HG02610 (cell line): Measurements from ENCODE around the gene AIG1.
A peak's percentile ranks its signal among the peaks of the same experiment; 100 is the strongest.
"Not testable (repeated sequence)": the region's sequence is repeated elsewhere in the genome, so short reads cannot be mapped to it uniquely, and the experiment has no call there.

ENCODE experiments used
- ATAC-seq: cut with Tn5 transposase; IDR thresholded peaks from one replicate; pipeline ENCODE4 v1.9.1; 2021; ENCODE audit warnings: mild to moderate bottlenecking, moderate library complexity; ENCODE audit not compliant: unreplicated experiment

AIG1 gene

DNA sequence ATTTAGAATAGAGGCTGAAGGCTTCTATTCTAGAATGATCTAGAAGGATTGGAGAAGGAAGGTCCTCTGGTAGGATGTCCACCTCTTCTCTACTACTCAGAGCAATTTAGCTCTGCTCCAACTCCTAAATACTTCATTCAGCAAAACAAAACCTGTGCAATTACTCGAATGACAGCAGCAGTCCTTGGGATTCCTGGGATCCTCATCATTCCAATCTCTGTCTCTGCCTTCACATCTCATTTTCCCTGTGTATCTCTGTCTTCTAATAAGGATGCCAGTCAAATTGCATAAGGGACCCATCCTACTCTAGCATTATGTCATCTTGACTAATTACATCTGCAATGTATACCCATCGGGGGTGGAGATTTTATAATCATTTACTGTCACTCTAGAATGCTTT, 5.5 kb upstream of the AIG1 start:
- no peak for ATAC-seq

DNA sequence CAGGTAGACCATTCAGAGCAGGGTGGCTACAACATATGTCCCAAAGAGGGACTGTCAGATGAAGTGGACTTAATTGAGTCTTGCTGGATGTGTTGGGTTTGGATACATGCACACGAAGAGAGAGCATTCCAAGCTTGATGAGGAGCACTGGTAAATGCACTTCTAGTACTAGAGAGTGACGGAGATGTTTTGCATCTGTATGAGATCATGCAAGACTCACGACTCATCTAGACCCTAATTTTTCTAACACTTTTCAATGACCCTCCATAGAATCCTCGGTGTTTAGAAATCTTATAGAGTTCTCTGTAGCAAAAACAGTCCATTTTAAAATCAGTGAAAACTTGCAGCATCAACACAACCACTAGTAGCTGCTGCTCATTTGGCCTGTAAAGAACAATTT, 4.8 kb upstream of the AIG1 start:
- ATAC-seq: no peak

DNA sequence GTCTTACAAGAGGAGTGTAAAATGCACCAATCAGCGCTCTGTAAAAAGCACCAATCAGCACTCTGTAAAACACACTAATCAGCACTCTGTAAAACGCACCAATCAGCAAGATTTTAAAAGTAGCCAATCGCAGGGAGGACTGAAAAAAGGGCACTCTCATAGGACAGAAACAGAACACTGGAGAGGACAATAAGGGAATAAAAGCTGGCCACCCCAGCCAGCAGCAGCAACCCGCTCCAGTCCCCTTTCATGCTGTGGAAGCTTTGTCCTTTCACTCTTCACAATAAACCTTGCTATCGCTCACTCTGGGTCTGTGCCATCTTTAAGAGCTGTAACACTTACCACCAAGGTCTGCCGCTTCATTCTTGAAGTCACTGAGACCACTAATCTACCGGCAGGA, 1.7 kb upstream of the AIG1 start:
- no peak for ATAC-seq

GRCh38 chr6:143059663-143060353, 881 bp upstream of the AIG1 start:
- ATAC-seq: peak; percentile 29

GRCh38 chr6:143060354-143060805, 309 bp upstream of the AIG1 start:
- peak; percentile 71 for ATAC-seq

GRCh38 chr6:143061597-143062385, 1.1 kb downstream of the AIG1 start:
- ATAC-seq: no peak

DNA sequence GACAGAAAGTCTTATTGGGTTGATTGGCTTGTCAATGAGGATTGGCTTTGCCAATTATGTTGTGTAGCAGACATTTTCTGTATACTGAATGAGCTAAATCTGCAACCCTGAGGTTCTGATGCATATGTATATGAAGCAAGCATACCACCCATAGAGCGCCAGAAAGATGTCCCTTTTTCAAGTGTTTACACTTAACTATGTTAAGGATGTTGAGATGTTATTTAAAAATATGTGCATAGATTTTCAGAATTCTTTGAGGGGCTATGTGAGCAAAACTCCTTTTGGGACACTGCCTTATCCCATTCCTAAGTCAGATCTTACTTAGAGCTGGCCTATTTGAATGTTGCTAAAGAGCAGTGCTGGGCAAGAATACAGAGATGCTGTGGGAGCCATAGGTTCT, 1.9 kb downstream of the AIG1 start:
- ATAC-seq: no peak

DNA sequence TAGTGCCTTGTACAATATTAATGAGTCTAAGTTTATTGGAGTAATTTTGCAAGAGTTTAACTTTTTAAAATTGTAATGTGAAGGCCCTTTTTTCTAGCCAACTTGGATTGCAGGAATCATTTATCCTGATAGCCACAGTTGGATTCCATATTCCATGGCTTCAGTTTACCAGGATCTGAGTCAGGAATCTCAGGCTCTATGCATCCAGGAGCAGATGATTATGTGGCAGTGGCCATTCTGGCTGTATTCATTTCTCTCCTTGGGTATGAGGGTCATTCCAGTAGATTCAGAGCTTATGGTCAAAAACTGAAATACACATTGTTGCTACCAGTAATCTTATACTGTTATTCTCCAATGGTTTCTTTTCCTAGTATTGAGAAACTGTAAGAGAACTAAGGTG, 2.9 kb downstream of the AIG1 start:
- no peak for ATAC-seq

DNA sequence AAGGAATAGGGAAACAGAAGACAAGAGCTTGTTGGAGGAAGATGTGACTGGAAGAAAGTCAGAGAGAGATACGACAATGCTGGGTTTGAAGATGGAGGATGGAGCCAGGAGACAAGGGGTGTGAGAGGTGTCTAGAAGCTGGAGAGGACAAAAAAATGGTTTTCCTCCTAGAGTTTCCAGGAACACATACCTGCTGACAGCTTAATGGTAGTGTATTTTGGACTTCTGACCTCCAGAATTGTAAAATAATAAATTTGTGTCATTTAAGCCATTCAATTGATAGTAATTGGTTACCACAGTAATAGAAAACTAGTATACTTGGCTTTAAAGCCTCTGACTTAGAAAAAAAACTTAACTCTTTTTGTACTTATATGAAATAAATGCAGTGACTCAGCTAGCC, 3.6 kb downstream of the AIG1 start:
- ATAC-seq: no peak

- ATAC-seq: no peak
Observed at GRCh38 chr6:143064951-143065683, 4.4 kb downstream of the AIG1 start.

DNA sequence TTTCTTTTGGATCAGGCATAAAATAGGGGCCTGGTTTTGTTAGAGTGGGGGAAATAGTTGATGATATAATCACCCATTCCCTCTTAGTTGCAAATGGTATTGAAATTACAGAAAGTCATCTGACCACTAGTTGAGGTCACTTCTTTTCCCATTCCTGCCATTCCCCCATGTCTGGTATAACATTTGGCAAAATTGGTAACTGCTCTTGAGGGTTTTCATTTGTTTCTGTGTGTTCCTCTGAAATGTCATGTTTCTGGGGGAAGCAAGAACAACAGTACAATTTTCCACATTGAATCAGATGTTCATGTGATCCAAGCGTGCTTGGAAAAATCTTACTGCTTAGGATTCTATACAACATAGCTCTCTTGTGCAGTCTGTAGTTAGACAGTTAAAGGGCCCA, 7.3 kb downstream of the AIG1 start:
- no peak for ATAC-seq

DNA sequence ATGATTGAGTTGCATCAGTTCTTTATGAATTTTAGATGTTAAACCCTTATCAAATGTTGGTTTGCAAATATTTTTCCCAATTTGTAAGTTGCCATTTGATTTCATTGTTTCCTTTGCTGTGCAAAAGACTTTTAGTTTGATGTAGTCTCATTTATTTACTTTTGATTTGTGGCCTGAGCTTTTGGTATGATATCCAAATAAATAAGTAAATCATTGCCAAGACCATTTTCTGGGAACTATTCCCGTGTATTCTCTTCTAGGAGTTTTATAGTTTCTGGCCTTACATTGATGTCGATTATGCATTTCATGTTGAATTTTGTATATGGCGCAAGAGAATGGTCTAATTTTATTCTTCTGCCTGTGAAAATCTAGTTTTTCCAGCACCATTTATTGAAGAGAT, 13.4 kb downstream of the AIG1 start:
- ATAC-seq: no peak

DNA sequence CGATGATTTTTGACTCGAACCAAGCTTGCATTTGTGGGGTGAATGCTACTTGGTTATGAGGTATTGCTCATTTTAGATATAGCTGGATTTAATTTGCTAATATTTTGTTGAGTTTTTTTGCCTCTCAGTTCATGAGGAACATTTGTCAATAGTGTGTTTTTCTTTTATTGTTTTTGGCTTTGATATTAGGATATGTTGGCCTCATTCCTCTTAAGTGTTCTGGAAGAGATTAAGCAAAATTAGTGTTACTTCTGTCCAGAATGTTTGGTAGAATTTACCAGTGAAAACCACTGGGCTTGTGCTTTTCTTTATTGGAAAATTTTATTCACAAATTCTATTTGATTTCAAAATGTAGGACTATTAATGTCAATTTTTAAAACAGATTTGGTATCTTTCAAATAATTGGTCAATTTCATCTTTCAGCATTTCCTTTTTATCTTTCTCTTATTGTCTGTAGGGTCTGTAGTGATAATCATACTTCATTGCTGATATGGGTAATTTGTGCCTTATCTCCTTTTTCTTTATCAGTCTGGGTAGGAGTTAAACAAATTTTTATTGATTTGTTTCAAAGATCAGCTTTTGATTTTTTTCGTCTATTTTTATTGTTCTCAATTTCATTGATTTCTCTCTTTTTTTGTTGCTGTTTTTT, 14.1 kb downstream of the AIG1 start:
- ATAC-seq: no peak

DNA sequence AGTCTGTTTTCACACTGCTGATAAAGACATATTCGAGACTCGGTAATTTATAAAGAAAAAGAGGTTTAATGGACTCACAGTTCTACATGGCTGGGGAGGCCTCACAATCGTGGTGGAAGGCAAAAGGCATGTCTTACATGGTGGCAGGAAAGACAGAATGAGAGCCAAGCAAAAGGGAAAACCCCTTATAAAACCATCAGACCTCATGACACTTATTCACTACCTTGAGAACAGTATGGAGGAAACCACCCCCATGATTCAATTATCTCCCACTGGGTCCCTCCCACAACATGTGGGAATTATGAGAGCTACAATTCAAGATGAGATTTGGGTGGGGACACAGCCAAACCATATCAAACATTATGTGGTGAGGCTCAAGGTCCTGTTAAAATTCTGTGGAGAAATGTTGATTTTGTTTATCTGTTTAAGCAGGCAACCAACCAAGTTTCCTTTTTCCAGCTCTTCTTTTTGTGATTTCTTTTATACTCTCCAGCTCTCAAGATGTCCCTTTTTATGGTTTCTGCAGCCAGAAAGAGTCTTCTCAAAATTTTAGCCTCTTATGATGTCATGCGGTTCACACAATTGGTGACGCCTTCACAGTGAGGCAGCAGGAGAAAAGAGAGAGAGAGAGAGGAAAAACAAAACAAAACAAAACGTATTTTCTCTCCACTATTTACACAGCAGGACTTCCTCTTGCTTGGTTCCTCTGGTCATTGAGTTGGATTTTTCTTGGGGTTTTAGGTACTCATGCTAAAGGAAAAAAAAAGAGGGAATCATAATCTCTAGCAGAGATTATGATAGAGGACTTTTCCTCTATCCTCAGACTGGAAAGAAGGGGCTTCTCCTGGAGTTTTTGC, 18.0 kb downstream of the AIG1 start:
- ATAC-seq: no peak

DNA sequence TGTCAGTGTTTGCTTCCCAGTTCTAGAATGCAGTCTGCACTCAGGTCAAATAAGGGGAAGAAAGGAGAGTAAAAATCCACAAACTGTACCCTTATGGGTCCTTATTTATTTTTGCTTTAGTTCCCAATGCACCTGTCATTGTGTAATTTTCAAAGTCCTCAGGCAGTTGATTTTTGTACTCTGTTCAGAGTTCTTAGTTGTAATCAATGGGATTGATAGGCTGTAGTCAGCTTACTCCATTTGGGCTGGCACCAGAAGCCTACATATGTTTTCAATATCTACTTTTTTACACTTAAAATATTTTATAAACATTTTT, 18.6 kb downstream of the AIG1 start:
- ATAC-seq: no peak

- ATAC-seq: not testable (repeated sequence)
Observed at GRCh38 chr6:143082274-143082673, 21.6 kb downstream of the AIG1 start.

- ATAC-seq: not testable (repeated sequence)
Observed at GRCh38 chr6:143084019-143084418, 23.3 kb downstream of the AIG1 start.

GRCh38 chr6:143087335-143087734, 26.6 kb downstream of the AIG1 start:
- not testable (repeated sequence) for ATAC-seq

GRCh38 chr6:143087856-143088255, 27.2 kb downstream of the AIG1 start:
- no peak for ATAC-seq

DNA sequence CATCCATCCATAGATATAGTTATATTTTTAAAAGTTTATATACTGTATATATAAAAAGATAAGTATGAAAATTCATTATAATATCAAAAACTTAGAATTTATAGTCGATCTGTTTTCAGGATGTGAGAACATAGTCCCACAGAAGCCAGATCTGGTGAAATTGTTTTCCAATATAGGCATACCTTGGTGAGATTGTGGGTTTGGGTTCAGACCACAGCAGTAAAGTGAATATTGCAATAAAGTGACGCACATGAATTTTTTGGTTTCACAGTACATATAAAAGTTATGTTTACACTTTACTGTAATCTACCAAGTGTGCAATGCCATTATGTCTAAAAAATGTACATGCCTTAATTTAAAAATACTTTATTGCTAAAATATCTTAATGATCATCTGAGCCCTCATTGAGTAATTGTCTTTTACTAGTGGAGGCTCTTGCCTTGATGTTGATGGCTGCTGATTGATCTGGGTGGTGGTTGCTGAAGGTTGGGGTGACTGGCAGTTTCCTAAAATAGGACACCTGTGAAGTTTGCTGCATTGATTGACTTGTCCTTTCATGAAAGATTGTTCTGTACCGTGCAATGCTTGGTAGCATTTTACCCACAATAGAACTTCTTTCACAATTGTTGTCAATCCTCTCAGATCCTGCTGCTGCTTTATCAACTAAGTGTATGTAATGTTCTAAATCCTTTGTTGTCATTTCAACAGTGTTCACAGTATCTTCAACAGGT, 29.8 kb downstream of the AIG1 start:
- peak; percentile 78 for ATAC-seq
